Vagina (tissue), 2 donors: Measurements from ENCODE around the gene BPIFA3. TPM values are rescaled to one million over a fixed set of nuclear protein-coding genes. Genes with fewer than 3 reads are reported as not detected.

ENCODE experiments used
- DNase-seq, 2 donors: peaks; one replicate each; pipeline ENCODE4 v3.0.0-alpha.2; 2017; ENCODE audit errors: extremely low spot score in 2 of 2
- H3K27ac ChIP-seq: fragments of 200-600 bp; sonication (generic); one replicate; pipeline ENCODE4 v1.5.1; 2019
- H3K27me3 ChIP-seq: fragments of 200-600 bp; sonication (generic); one replicate; pipeline ENCODE4 v1.5.1; 2019
- H3K36me3 ChIP-seq, 2 donors: fragments of 200-600 bp; sonication (generic); one replicate each; pipeline ENCODE4 v1.5.1; 2017 to 2019
- H3K4me1 ChIP-seq: fragments of 200-600 bp; sonication (generic); one replicate; pipeline ENCODE4 v1.5.1; 2019
- H3K4me3 ChIP-seq, 2 donors: fragments of 200-600 bp; sonication (generic); 1 replicate in 1 of 2; 2 replicates in 1 of 2; pipeline ENCODE4 v1.5.1; 2016 to 2019
- H3K9me3 ChIP-seq: fragments of 200-600 bp; sonication (generic); one replicate; pipeline ENCODE4 v1.5.1; 2019
- POLR2A ChIP-seq, 2 donors: fragments of 450-650 bp; IDR thresholded peaks; one replicate each; pipeline ENCODE4 v1.6.1; 2017; ENCODE audit warnings: antibody characterized with exemption in 2 of 2, mild to moderate bottlenecking in 2 of 2, moderate library complexity in 2 of 2
- POLR2AphosphoS5 ChIP-seq, 2 donors: sonication (generic); formaldehyde crosslinking; IDR thresholded peaks; one replicate each; pipeline ENCODE4 v1.9.0; 2017; ENCODE audit warnings: antibody characterized with exemption in 2 of 2, mild to moderate bottlenecking in 2 of 2, low read depth in 1 of 2; ENCODE audit not compliant: insufficient read depth in 1 of 2
- intact Hi-C: fragments of 100-400 bp; cut with DNase I; formaldehyde crosslinking; loops from one replicate; pipeline ENCODE4 v1.15.1; 2023
- total RNA-seq: library from RNA; depleted of rRNA; stranded (reverse); fragments of >200 nt; gene quantifications from one replicate; pipeline ENCODE4 v1.2.3, GENCODE V29; 2016
- TF ChIP-seq, protein P1 (sequence below), 3 experiments: fragments of 450-650 bp in 2 of 3; fragments of 200-600 bp in 1 of 3; sonication (generic) in 1 of 3; IDR thresholded peaks; one replicate each; pipeline ENCODE4 v1.5.1; 2017 to 2019; ENCODE audit warnings: antibody characterized with exemption in 3 of 3, mild to moderate bottlenecking in 2 of 3, moderate library complexity in 2 of 3

Gene BPIFA3
- total RNA-seq, 1 donor from 2014 or later: not detected

DNA sequence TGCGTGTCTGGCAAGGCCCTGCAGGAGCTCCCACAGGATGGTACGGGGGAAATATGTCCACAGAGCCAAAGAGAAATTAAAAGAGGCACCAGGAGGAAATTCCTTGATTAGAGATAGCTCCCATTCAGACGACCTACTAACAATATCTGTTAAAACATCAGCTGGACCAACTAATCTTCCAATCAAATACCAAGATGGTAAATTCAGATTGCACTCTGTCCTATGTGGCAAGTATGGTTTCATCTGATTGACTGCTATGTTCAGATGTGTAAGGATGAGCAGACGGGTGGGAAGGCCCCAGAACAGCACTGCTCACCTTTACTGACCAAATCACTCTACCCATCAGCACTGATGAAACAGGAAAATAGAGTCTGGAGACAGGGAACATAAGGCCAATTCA lies 29.7 kb upstream of the BPIFA3 start:
- no peak for DNase-seq
- Histone ChIP-seq H3K27ac (no peak overlapping the region), H3K9me3 (no peaks in the 10 kb centered on the region), H3K4me1 (no peaks in the 10 kb centered on the region), H3K27me3 (no peaks in the 10 kb centered on the region), H3K36me3 (no peaks in the 10 kb centered on the region), H3K4me3 (no peak overlapping the region)
- intact Hi-C loops: no loop called here
- TF ChIP-seq POLR2AphosphoS5 (IDR thresholded peaks at IDR 0.05; ENCODE audit: insufficient read depth in 1 of 2, low read depth in 1 of 2) (no peak), POLR2A (IDR thresholded peaks at IDR 0.05) (no peak)
- TF ChIP-seq, protein P1, sequence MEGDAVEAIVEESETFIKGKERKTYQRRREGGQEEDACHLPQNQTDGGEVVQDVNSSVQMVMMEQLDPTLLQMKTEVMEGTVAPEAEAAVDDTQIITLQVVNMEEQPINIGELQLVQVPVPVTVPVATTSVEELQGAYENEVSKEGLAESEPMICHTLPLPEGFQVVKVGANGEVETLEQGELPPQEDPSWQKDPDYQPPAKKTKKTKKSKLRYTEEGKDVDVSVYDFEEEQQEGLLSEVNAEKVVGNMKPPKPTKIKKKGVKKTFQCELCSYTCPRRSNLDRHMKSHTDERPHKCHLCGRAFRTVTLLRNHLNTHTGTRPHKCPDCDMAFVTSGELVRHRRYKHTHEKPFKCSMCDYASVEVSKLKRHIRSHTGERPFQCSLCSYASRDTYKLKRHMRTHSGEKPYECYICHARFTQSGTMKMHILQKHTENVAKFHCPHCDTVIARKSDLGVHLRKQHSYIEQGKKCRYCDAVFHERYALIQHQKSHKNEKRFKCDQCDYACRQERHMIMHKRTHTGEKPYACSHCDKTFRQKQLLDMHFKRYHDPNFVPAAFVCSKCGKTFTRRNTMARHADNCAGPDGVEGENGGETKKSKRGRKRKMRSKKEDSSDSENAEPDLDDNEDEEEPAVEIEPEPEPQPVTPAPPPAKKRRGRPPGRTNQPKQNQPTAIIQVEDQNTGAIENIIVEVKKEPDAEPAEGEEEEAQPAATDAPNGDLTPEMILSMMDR (IDR thresholded peaks at IDR 0.05): no peak

DNA sequence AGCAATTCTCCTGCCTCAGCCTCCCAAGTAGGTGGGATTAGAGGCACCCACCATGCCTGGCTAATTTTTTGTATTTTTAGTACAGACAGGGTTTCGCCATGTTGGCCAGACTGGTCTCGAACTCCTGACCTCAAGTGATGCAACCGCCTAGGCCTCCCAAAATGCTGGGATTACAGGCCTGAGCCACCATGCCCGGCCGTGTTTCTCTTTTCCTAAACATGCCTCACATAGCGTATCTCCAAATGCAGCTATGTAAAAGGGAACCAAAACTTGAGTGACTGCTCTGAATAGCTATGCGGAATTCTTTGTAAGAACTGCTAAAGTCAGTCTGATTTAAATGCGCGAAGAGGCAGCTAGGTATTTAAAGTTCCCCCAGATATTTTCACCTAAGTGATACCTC lies 28.7 kb upstream of the BPIFA3 start:
- TF ChIP-seq POLR2A (IDR thresholded peaks at IDR 0.05): no peak
- TF ChIP-seq, protein P1 (IDR thresholded peaks at IDR 0.05): no peak
- TF ChIP-seq POLR2AphosphoS5 (IDR thresholded peaks at IDR 0.05; ENCODE audit: insufficient read depth in 1 of 2, low read depth in 1 of 2): no peak
- no peak for DNase-seq
- intact Hi-C loops: no loop called here
- Histone ChIP-seq H3K4me3 (no peak overlapping the region), H3K27me3 (no peaks in the 10 kb centered on the region), H3K36me3 (no peaks in the 10 kb centered on the region), H3K27ac (no peak overlapping the region), H3K4me1 (no peaks in the 10 kb centered on the region), H3K9me3 (no peaks in the 10 kb centered on the region)

DNA sequence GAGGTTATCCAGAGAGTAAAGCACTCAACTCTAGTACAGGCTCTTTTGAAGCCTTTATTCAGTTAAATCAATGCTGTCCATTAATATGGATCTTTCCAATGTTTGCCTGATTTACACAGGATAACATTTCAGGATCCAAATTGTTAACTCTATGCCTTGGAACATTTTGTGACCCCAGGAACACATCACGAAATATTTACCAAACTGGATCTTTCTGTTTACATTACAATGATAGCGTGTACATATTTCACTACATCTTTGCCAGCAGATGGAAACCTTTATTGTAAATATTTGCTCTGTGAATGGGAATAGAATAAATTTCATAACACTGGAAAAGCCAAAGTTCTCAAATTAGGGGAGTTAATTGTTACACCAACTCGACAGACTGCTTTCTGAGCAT lies 25.7 kb upstream of the BPIFA3 start:
- Histone ChIP-seq H3K27me3 (no peaks in the 10 kb centered on the region), H3K27ac (no peak overlapping the region), H3K4me3 (no peak overlapping the region), H3K9me3 (no peaks in the 10 kb centered on the region), H3K36me3 (no peaks in the 10 kb centered on the region), H3K4me1 (no peaks in the 10 kb centered on the region)
- TF ChIP-seq POLR2AphosphoS5 (IDR thresholded peaks at IDR 0.05; ENCODE audit: insufficient read depth in 1 of 2, low read depth in 1 of 2): no peak
- TF ChIP-seq, protein P1 (IDR thresholded peaks at IDR 0.05): no peak
- TF ChIP-seq POLR2A (IDR thresholded peaks at IDR 0.05): no peak
- intact Hi-C loops: loop anchor here (10.0 kb wide), 1 partner anchor 1037 kb away; no protein-coding TSS in a partner anchor
- DNase-seq: no peak

DNA sequence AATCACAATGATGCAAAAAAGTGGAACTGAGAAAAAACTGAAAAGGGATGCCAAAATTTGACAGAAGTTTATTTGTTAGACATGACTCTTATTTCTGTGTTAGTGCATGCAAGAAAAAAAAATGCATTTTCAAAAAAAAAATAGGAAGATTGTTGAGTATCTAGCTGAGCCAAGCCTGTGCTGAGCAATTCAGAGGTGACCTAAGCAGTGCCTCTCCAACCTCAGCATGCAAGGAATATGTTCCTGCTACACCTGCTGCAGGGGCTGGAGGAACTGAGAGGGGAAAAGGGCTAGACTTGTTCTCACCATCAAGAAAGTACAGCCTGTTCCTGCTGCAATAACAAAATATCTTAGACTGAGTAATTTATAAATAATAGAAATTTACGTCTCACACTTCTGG lies 25.2 kb upstream of the BPIFA3 start:
- H3K9me3 ChIP-seq: no peaks in the 10 kb centered on the region
- H3K27me3 ChIP-seq: no peaks in the 10 kb centered on the region
- no peaks in the 10 kb centered on the region for H3K4me1 ChIP-seq
- no peak for DNase-seq
- no peak overlapping the region for H3K27ac ChIP-seq
- TF ChIP-seq POLR2AphosphoS5 (IDR thresholded peaks at IDR 0.05; ENCODE audit: insufficient read depth in 1 of 2, low read depth in 1 of 2): no peak
- TF ChIP-seq POLR2A (IDR thresholded peaks at IDR 0.05): no peak
- TF ChIP-seq, protein P1 (IDR thresholded peaks at IDR 0.05): no peak
- no peak overlapping the region for H3K4me3 ChIP-seq
- intact Hi-C loops: loop anchor here (10.0 kb wide), 1 partner anchor 1037 kb away; no protein-coding TSS in a partner anchor
- no peaks in the 10 kb centered on the region for H3K36me3 ChIP-seq

DNA sequence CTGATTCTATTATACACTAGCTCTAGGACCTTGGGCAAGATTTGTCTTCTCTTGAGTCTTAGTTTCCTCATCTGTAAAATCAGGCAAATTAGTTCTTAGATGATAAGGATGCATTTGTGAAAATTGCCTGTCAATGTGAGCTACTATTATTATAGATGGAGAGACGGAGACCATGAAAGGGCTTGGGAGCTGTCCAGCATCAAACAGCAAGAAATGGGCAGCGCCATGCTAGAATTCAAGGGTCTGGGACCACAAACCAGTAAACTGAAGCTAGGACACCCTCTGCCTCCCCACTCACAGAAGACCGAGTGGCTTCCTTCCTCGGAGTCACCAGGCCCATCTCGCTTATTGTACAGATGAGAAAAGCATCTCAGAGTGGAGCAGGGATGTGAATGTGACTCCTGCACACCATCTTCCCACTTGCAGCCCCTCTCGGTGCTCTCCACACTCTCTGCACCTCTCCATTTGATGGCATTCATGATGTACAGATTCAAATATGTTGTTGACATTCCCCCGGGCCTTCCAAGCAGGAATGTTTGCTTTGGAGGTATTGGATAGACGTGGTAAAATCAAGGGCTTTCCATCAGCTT lies 24.1 kb upstream of the BPIFA3 start:
- TF ChIP-seq POLR2AphosphoS5 (IDR thresholded peaks at IDR 0.05; ENCODE audit: insufficient read depth in 1 of 2, low read depth in 1 of 2) (no peak), POLR2A (IDR thresholded peaks at IDR 0.05) (no peak)
- TF ChIP-seq, protein P1 (IDR thresholded peaks at IDR 0.05): no peak
- Histone ChIP-seq H3K4me1 (no peaks in the 10 kb centered on the region), H3K36me3 (no peaks in the 10 kb centered on the region), H3K27ac (no peak overlapping the region), H3K9me3 (no peaks in the 10 kb centered on the region), H3K4me3 (no peak overlapping the region), H3K27me3 (no peaks in the 10 kb centered on the region)
- intact Hi-C loops: loop anchor here (10.0 kb wide), 1 partner anchor 1038 kb away; no protein-coding TSS in a partner anchor
- no peak for DNase-seq
